ENCODE data around the gene TTC13.

Gene TTC13

GRCh38 chr1:230901671-230902070 lies 77.0 kb downstream of the TTC13 start:
- no peak for DNase-seq

GRCh38 chr1:230900984-230901383 lies 77.7 kb downstream of the TTC13 start:
- no peak for DNase-seq

GRCh38 chr1:230899841-230900251 lies 78.8 kb downstream of the TTC13 start:
- DNase-seq, result no peak

GRCh38 chr1:230898748-230899147 lies 79.9 kb downstream of the TTC13 start:
- DNase-seq, result no peak

- DNase-seq, result no peak
These were observed 80.5 kb downstream of the TTC13 start for GRCh38 chr1:230898144-230898543.

- DNase-seq, result no peak
These were observed 81.9 kb downstream of the TTC13 start for GRCh38 chr1:230896779-230897178.

- no peak for DNase-seq
These were observed 83.2 kb downstream of the TTC13 start for GRCh38 chr1:230895452-230895851.

- no peak for DNase-seq
These were observed 84.0 kb downstream of the TTC13 start for GRCh38 chr1:230894664-230895063.

GRCh38 chr1:230894032-230894431 lies 84.6 kb downstream of the TTC13 start:
- DNase-seq, result no peak

GRCh38 chr1:230892018-230892491 lies 86.6 kb downstream of the TTC13 start:
- no peak for DNase-seq

GRCh38 chr1:230891413-230891812 lies 87.2 kb downstream of the TTC13 start:
- no peak for DNase-seq

- no peak for DNase-seq
These were observed 94.0 kb downstream of the TTC13 start for GRCh38 chr1:230884646-230885045.

GRCh38 chr1:230883967-230884366 lies 94.7 kb downstream of the TTC13 start:
- no peak for DNase-seq

- DNase-seq, result no peak
These were observed 98.9 kb downstream of the TTC13 start for GRCh38 chr1:230879778-230880177.

- no peak for DNase-seq
These were observed 100.1 kb downstream of the TTC13 start for GRCh38 chr1:230878591-230878990.

- DNase-seq, result no peak
These were observed 100.6 kb downstream of the TTC13 start for GRCh38 chr1:230877924-230878590.

- no peak for DNase-seq
These were observed 101.3 kb downstream of the TTC13 start for GRCh38 chr1:230877146-230877923.

GRCh38 chr1:230876660-230877059 lies 102.0 kb downstream of the TTC13 start:
- DNase-seq, result no peak

- DNase-seq, result no peak
These were observed 103.3 kb downstream of the TTC13 start for GRCh38 chr1:230875370-230875769.

- DNase-seq, result no peak
These were observed 107.7 kb downstream of the TTC13 start for GRCh38 chr1:230870916-230871315.

- no peak for DNase-seq
These were observed 109.2 kb downstream of the TTC13 start for GRCh38 chr1:230869500-230869899.

GRCh38 chr1:230868736-230869385 lies 109.8 kb downstream of the TTC13 start:
- DNase-seq, result no peak

- DNase-seq, result peak; percentile 84 to 89
These were observed 110.5 kb downstream of the TTC13 start, which contains the start of gene C1orf198 for GRCh38 chr1:230867903-230868735. TSS of gene C1orf198 (minus strand) at chr1:230868521. CDS start at chr1:230868512, 9 bp downstream.
